KG1 (cell line): ENCODE data around the gene DYNC2I2.
"Not testable (repeated sequence)": the region's sequence is repeated elsewhere in the genome, so short reads cannot be mapped to it uniquely, and the experiment has no call there.

Experiments
- DNase-seq: peaks from one replicate; lab custom pipeline; 2025; lab: John Stamatoyannopoulos, UW

The DYNC2I2 gene

DNA sequence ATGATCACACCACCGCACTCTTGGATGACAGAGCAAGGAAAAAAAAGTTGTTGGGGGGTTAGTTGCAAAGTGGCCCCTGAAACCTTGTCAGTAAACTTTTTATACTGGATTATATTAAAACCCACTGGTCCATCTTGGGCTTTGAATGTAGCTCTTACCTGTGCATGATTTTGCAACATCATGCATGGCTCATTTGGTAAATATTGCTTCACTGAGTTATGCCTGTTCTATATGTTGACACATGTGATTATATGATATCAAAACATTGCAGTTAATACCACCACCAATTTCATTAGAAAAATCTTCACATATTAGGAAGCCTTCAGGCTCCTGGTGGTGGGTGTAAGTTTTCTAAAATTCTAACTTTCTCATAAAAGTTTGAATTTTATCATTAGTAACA lies 41.9 kb downstream of the DYNC2I2 start:
- DNase-seq: no peak

DNA sequence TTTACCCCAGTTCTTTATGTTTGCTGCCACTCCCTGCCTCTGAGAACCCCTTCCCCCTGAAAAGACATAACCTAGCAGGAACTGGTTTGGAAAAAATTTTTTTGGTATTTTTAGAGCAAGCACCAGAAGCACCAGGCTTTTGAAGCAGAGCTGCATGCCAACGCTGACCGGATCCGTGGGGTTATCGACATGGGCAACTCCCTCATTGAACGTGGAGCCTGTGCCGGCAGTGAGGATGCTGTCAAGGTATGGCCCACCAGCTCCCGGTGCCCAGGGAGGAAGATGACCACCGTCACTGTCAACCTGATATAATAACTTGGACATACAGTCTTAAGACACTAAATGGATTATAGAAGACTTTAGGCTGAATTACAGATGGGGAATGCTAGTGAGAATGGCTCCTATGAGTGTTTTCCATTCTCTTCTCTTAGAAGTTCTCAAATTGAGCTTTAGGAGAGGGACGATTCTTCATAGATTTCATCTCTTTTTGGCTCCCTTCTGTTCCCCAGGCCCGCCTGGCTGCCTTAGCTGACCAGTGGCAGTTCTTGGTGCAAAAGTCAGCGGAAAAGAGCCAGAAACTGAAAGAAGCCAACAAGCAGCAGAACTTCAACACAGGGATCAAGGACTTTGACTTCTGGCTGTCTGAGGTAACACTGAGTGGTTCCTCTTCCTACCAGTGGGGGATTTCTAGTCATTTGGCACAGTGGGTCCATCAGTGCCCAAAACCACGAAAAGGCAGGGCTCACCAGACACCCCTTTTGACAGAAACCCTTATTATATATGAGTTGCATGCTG lies 44.9 kb downstream of the DYNC2I2 start:
- DNase-seq: no peak

DNA sequence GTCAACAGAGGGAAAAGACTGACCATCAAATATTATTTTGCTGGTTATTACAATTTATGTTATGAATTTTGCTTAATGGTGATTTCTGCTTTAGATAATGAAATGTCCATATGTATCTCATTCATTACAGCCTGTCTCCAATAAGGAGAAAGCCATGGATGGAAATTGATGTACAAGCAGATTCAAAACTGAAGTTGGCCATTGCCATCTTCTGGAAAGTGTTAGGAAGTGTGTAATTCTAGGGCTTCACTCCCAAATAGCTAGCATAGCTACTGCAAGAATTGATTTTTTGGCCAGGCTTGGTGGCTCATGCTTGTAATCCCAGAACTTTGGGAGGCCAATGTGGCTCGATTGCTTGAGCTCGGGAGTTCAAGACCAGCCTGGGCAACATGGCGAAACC lies 45.8 kb downstream of the DYNC2I2 start:
- no peak for DNase-seq

DNA sequence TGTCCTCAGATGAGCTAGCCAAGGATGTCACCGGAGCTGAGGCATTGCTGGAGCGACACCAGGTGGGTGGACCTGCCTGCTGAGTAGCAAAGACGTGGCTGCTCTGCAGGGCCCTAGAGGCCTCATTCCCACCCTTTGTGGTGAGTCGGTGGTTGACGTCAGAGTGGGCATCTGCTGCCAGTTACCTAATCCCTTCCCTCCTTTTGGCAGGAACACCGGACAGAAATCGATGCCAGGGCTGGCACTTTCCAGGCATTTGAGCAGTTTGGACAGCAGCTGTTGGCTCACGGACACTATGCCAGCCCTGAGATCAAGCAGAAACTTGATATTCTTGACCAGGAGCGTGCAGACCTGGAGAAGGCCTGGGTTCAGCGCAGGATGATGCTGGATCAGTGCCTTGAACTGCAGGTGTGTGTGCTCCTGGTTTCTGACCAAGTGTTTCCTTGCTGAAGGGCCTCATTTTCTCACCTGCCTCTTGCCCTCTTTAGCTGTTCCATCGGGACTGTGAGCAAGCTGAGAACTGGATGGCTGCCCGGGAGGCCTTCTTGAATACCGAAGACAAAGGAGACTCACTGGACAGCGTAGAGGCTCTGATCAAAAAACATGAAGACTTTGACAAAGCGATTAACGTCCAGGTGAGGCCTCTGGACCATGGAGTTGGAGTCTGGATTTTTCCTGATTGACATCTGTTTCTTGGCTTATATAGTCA lies 48.9 kb downstream of the DYNC2I2 start:
- no peak for DNase-seq

DNA sequence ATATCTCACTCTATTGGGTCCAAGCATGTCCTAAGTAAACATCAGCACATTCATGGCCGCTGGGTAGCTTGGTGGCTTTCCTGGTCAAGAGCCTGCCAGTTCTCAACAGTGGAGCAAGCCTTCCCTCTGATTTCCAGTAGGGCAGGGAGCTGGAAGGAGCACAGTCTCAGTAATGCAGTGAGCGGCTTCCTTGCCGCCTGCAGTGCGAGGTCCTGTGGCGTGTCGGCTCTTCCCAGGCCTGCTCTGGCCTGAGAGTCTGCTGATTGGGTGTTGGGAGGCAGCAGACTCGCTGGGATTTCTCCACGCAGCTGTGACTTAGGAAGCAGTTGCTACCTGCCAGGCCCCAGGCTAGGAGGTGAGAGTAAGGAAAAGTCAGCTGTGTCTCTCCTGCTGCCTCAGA lies 53.0 kb downstream of the DYNC2I2 start:
- no peak for DNase-seq

DNA sequence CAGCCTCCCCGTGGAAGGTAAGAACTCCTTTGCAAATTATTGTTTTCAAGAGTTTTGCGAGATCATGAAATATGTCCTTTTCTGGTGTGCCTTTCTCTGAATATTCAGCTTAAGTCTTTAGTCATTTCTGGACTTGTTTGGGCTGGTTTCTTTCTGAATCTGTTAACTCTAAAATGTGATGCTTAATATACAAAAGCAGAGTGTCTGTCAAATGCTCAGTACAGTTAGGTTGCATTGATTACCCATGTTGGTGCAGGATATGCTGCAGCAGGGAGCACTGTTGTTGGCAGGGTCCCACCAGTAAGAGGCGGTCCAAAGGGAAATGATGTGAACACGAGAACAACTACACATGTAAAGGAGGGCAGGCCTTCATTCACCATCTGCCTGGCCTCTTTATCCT lies 56.5 kb downstream of the DYNC2I2 start:
- DNase-seq: no peak

DNA sequence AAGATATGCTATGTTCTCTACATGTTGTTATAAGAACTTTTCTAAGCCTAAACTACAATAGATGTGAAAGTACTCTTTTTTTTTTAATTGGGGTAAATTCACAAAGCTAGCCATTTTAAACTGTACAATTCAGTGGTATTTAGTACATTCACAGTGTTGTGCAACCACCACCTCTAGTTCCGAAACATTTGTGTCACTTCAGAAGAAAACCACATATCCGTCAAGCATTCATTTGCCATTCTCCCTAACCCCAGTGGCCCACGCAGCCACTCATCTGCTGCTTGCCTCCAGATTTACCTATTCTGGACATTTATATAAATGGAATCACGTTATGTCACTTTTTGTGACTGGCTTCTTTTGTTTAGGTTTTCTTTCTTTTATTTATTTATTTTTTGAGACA lies 61.2 kb downstream of the DYNC2I2 start:
- DNase-seq: no peak

DNA sequence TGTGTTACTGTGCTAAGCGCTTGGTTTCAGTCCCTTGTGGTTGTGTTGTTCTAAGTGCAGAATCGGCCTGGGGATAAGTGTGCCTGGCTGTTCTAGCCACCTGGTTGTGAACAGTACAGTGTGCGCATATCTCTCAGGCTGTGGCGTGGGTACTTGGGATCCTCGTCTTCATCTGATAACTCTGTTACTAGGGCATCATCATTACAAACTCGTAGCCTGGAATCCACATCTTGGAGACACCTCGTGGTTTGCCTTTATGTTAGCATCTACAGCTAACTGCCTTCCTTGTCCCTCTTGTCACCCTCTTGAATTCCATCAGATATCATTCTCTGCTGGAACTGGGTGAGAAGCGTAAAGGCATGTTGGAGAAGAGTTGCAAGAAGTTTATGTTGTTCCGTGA lies 62.8 kb downstream of the DYNC2I2 start:
- no peak for DNase-seq

DNA sequence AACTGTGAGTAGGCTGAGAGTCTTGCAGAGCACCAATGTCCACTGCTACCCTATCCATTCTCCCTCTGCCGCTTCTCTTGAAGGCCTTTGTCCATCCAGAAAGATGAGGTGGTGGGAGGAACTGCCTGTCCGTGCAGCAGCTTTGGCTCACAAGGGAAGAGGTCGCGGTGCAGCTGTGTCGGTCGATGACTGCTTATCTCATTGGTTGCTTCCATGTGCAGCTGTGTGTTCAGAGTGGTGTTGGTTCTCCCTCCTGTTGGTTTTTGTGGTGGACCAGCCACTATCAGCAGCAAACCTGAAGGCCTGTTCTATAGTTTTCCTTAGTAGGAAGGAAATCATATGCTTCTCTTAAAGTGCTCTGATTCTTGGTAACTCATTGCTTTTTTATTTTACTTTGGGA lies 63.6 kb downstream of the DYNC2I2 start:
- DNase-seq: no peak

DNA sequence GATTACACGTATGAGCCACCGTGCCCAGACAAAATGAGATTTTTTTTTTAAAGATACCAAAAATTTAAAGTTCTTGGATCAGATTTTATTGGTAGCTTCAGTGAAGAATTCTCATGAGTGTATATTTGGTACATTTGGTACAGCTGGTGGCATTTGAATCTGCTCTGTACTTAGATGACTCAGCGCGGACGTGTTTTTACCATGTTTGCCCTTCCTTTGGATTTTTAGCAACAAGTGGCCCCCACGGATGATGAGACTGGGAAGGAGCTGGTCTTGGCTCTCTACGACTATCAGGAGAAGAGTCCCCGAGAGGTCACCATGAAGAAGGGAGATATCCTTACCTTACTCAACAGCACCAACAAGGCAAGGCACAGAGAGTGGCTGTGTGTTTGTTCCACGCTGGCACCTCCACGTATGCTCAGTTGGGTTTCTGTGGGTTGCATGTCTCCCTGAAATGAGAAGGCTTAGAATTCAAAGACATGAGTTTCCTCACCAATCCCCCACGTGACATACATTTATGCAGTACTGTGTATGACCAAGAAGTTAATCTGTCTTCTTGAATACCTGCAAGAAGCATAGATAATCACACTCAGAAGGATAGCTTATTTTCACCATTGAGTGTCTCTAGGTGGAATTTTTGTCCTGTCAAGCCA lies 67.9 kb downstream of the DYNC2I2 start:
- no peak for DNase-seq

DNA sequence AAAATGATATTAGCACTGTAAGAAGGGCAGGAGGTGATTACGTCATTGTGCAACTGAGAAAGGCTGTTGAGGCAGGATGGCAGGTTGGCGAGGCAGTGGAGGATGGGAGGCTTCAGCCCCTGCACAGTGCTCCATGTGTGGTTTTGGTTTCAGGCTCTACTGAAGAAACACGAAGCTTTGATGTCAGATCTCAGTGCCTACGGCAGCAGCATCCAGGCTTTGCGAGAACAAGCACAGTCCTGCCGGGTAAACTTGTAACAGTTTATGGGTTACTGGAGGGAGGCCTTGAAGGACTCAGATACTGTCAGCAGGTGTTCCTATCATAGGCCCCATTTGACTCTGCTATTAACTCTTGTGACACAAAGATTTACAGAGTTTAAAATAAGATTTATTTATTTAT lies 69.2 kb downstream of the DYNC2I2 start:
- no peak for DNase-seq

DNA sequence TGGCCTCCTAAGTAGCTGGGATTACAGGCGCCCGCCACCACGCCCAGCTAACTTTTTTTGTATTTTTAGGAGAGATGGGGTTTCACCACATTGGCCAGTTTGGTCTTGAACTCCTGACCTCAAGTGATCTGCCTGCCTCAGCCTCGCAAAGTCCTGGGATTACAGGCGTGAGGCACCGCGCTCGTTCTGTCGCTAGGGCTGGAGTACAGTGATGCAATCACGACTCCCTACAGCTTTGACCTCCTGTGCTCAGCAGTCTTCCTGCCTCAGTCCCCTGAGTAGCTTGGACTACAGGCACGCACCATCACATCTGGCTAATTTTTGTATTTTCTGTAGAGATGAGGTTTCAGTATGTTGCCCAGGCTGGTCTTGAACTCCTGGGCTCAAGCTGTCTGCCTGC lies 69.7 kb downstream of the DYNC2I2 start:
- not testable (repeated sequence) for DNase-seq

DNA sequence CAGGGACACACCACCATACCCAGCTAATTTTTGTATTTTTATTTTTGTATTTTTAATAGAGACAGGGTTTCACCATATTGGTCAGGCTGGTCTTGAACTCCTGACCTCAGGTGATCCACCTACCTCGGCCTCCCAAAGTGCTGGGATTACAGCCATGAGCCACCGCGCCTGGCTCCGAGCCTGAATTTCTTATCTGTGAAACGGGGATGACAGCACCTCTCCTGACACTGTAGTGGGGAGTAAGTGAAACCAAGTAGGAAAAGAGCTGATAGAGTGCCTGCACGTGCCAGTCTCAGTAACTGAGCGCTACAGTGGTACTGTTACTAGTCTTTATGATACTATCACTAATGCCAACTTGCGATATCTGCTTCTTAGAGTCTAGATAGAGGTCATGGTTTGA lies 71.5 kb downstream of the DYNC2I2 start:
- DNase-seq: not testable (repeated sequence)
